Measurements from ENCODE around the gene RAPGEF5.

The RAPGEF5 gene

GRCh38 chr7:22185559-22185958, 171.4 kb downstream of the RAPGEF5 start:
- no peak overlapping the region for H3K27ac ChIP-seq
- TF ChIP-seq CTCF (IDR thresholded peaks at IDR 0.05) (no peak), ZFX (IDR thresholded peaks at IDR 0.05; ENCODE audit: borderline replicate concordance) (no peak)

DNA sequence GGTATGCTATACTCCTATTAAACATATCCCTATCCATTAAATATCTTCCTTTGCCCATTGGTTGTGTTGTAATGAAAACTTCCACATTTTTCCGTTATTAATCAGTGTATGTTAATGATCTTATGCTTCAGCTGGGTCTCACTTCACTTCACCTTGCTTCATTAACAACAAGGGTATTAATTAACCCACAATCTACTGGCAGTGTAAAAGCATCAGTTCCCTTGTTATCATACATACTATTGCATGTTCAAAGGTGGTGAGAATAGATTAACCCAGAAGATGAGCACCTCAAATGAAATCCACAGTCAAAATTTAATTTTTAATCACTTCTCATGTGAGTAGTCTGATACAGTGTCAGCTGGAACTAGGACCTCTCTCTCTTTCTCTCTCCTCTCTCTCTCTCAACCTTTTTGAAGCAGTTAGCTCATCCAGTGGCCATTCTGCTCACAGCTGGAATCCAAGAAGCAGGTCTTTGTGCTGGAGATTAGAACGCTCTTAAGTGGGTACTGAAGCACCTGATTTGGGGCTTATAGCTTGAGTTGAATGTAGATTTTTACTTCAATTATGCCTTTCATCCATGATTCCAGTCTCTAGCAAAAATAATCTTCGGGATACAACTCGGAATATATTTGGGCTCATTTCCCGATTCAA, 172.3 kb downstream of the RAPGEF5 start:
- no peak for TF ChIP-seq CTCF (IDR thresholded peaks at IDR 0.05)
- no peak overlapping the region for H3K27ac ChIP-seq

DNA sequence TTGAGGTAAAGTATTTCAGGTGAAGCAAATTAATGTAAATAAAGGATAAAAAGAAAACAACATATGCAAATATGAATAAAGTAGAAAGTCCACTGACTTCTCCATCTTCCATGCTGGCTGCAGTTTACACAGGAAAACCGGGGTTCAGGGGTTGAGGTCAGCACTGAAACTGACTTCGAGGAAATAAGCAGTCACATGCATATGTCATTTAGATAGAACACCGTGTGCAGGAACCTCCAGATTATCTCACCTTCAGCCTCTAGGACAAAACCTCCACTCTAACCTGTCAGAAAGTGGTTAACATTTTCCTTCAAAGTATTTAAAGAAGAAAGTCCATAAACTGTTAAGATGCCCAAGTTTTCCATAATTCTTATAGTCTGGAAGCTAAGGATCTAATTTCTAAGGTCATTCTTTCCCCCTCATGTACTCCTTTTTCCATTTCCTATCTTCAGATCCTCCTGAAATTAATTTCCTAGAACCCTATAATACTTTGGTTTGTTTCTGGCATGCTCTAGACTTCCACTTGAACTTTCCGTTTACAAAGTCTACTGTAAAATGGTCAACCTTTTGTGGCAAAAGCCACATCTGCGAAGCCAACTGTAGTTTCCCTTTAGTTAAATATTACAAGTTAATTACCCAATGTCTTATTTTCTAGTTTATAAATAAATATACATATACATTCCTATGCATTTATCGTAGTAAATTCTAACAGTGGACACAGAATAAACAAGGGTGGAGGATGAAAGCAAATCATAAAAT, 173.3 kb downstream of the RAPGEF5 start:
- TF ChIP-seq CTCF (IDR thresholded peaks at IDR 0.05): no peak
- TF ChIP-seq ZFX (IDR thresholded peaks at IDR 0.05; ENCODE audit: borderline replicate concordance): no peak
- no peak overlapping the region for H3K27ac ChIP-seq

DNA sequence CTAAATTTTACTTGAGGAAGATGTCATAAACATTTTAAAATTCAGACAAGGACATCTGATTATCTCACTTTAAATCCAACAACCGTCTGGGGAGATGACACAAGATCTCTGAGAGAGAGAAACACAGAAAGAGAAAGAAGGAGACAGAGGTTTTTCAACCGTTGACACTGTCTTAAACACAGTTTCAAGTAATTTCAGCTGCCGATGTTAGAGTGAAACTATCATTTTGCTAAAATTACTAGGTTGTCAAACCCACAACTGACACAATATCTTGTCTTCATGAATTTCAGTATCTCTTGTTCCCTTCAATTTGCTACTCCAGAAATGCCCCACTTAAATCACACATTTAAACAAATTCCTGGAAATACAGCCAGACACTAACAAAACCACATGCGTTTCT, 174.8 kb downstream of the RAPGEF5 start:
- H3K27ac ChIP-seq: no peak overlapping the region
- no peak for TF ChIP-seq ZFX (IDR thresholded peaks at IDR 0.05; ENCODE audit: borderline replicate concordance)
- TF ChIP-seq CTCF (IDR thresholded peaks at IDR 0.05): no peak

DNA sequence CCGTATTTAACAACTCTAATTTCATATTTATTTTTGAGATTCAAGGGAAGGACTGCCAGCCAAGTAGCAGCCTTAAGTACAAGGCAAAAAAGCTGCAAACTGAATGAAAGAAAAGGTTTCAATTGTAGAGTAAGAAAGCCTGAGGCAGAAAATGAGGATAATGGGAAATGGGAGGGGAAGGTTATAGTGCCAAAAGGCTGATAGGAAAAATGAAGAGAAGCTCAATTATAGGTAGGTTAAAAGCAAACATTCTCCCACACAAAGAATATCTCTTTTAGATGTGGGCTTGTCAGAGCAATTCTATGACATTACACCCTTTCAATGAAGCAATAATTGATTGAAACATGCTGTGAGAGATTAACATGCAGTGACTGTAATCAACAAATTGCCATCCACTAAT, 175.3 kb downstream of the RAPGEF5 start:
- TF ChIP-seq CTCF (IDR thresholded peaks at IDR 0.05): no peak
- no peak for TF ChIP-seq ZFX (IDR thresholded peaks at IDR 0.05; ENCODE audit: borderline replicate concordance)
- no peak overlapping the region for H3K27ac ChIP-seq

- TF ChIP-seq CTCF (IDR thresholded peaks at IDR 0.05) (no peak), ZFX (IDR thresholded peaks at IDR 0.05; ENCODE audit: borderline replicate concordance) (no peak)
- no peak overlapping the region for H3K27ac ChIP-seq
These were observed 177.5 kb downstream of the RAPGEF5 start for GRCh38 chr7:22179442-22179879.

DNA sequence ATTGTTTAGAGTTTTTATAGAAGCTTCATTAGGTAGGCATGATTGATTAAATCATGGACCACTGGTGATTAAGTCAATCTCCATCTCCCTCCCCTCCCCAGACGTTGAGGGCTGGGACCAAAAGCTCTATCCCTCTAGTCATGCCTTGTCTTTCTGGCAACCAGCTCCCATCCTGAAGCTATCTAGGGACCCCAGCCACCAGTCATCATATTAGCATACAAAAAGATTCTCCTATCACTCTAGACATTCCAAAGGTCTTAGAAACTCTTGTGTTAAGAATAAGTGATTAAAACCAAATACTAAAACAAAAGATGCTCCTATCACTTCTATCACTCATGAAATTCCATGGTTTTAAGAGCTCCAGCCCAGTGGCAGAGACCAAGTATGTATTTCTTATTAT, 178.2 kb downstream of the RAPGEF5 start:
- no peak for TF ChIP-seq CTCF (IDR thresholded peaks at IDR 0.05)
- TF ChIP-seq ZFX (IDR thresholded peaks at IDR 0.05; ENCODE audit: borderline replicate concordance): no peak
- H3K27ac ChIP-seq: no peak overlapping the region

Measured in 22Rv1 (cell line).